ENCODE measurements around the gene MED19.

GRCh38 chr11:57679396-57679795 lies 32.6 kb downstream of the MED19 start:
- TF ChIP-seq TCF4 (CRISPR knock-in tag; IDR thresholded peaks at IDR 0.05; ENCODE audit: borderline replicate concordance) (no peak), PATZ1 (CRISPR knock-in tag; IDR thresholded peaks at IDR 0.05; ENCODE audit: borderline replicate concordance) (no peak), BACH2 (CRISPR knock-in tag; IDR thresholded peaks at IDR 0.05; ENCODE audit: borderline replicate concordance) (no peak)

All from SK-N-SH treated with all-trans-retinoic acid at 6 μM for 48 hours (cell line).